CD4-positive, alpha-beta T cell treated with Interleukin-17A for 1 hour (primary cell): Measurements from ENCODE around the gene TRIM14.
"Not testable (repeated sequence)": the region's sequence is repeated elsewhere in the genome, so short reads cannot be mapped to it uniquely, and the experiment has no call there.

Experiments used
- DNase-seq: peaks from one replicate; pipeline ENCODE4 v3.0.0-alpha.2; 2020

The TRIM14 gene

GRCh38 chr9:98080780-98081179 lies 38.2 kb downstream of the TRIM14 start:
- no peak for DNase-seq

- no peak for DNase-seq
Measured at GRCh38 chr9:98080326-98080725, 38.7 kb downstream of the TRIM14 start.

GRCh38 chr9:98078895-98079294 lies 40.1 kb downstream of the TRIM14 start:
- no peak for DNase-seq

GRCh38 chr9:98076514-98076890 lies 42.5 kb downstream of the TRIM14 start:
- not testable (repeated sequence) for DNase-seq

GRCh38 chr9:98075332-98075805 lies 43.7 kb downstream of the TRIM14 start:
- DNase-seq: peak; percentile 57

- peak; percentile 75 for DNase-seq
Measured at GRCh38 chr9:98074115-98074990, 44.7 kb downstream of the TRIM14 start.

- no peak for DNase-seq
Measured at GRCh38 chr9:98071737-98072136, 47.3 kb downstream of the TRIM14 start.

GRCh38 chr9:98070704-98071103 lies 48.3 kb downstream of the TRIM14 start:
- DNase-seq: no peak

GRCh38 chr9:98069551-98069950 lies 49.5 kb downstream of the TRIM14 start:
- no peak for DNase-seq

- DNase-seq: no peak
Measured at GRCh38 chr9:98067184-98067583, 51.8 kb downstream of the TRIM14 start.

GRCh38 chr9:98066235-98066634 lies 52.8 kb downstream of the TRIM14 start:
- no peak for DNase-seq

- no peak for DNase-seq
Measured at GRCh38 chr9:98064623-98065392, 54.2 kb downstream of the TRIM14 start.

GRCh38 chr9:98062161-98062560 lies 56.9 kb downstream of the TRIM14 start:
- DNase-seq: no peak

GRCh38 chr9:98057138-98057799 lies 61.8 kb downstream of the TRIM14 start:
- no peak for DNase-seq

GRCh38 chr9:98056269-98057137 lies 62.5 kb downstream of the TRIM14 start, which contains the start of gene NANS:
Gene NANS (plus strand): TSS chr9:98056732. CDS start chr9:98056809, 77 bp downstream.
- peak; percentile 91 for DNase-seq

- no peak for DNase-seq
Measured at GRCh38 chr9:98054376-98054951, 64.6 kb downstream of the TRIM14 start.

GRCh38 chr9:98050351-98050750 lies 68.7 kb downstream of the TRIM14 start:
- DNase-seq: no peak

- no peak for DNase-seq
Measured at GRCh38 chr9:98049288-98050072, 69.5 kb downstream of the TRIM14 start.

- DNase-seq: no peak
Measured at GRCh38 chr9:98047002-98047401, 72.0 kb downstream of the TRIM14 start.

GRCh38 chr9:98046180-98046543 lies 72.9 kb downstream of the TRIM14 start:
- DNase-seq: no peak
